Measurements from ENCODE around the gene MEGF11.

Gene MEGF11

GRCh38 chr15:65940618-65940909, 313.0 kb downstream of the MEGF11 start:
- no peaks in the 10 kb centered on the region for H3K9me3 ChIP-seq (ENCODE audit: insufficient read depth, low read depth, low read length)
- no peaks in the 10 kb centered on the region for H3K36me3 ChIP-seq (ENCODE audit: insufficient read depth, low read length)
- no peaks in the 10 kb centered on the region for H3K27me3 ChIP-seq (ENCODE audit: insufficient read depth, low read length, poor library complexity, severe bottlenecking)
- TF ChIP-seq CTCF (conservative IDR thresholded peaks at IDR 0.05; ENCODE audit: low read length), result no peak
- no peak for TF ChIP-seq EZH2phosphoT487 (IDR thresholded peaks at IDR 0.05; ENCODE audit: borderline replicate concordance)
- no peaks in the 10 kb centered on the region for H3K79me2 ChIP-seq (ENCODE audit: insufficient read depth, low read length)
- H3K4me3 ChIP-seq (ENCODE audit: low read length, poor library complexity, severe bottlenecking), result no peak overlapping the region
- no peak overlapping the region for H3K4me2 ChIP-seq (ENCODE audit: low read depth, low read length, poor library complexity, severe bottlenecking)
- H3F3A ChIP-seq (ENCODE audit: low read depth), result no peaks in the 10 kb centered on the region
- no peak overlapping the region for H2AFZ ChIP-seq (ENCODE audit: low read length)
- no peak overlapping the region for H3K9ac ChIP-seq (ENCODE audit: low read depth, low read length, poor library complexity, severe bottlenecking)
- no peaks in the 10 kb centered on the region for H3K9me2 ChIP-seq (replicated peaks; ENCODE audit: low read depth, low read length)
- peaks cover 8% of the 10 kb centered on the region for H3K4me1 ChIP-seq (ENCODE audit: insufficient read depth, low read length, poor library complexity, severe bottlenecking)
- no peaks in the 10 kb centered on the region for H4K20me1 ChIP-seq (ENCODE audit: insufficient read depth, low read length, poor library complexity, severe bottlenecking)

- H3K9me2 ChIP-seq (replicated peaks; ENCODE audit: low read depth, low read length), result no peaks in the 10 kb centered on the region
- H3K9ac ChIP-seq (ENCODE audit: low read depth, low read length, poor library complexity, severe bottlenecking), result no peak overlapping the region
- H3K9me3 ChIP-seq (ENCODE audit: insufficient read depth, low read depth, low read length), result no peaks in the 10 kb centered on the region
- no peaks in the 10 kb centered on the region for H3K79me2 ChIP-seq (ENCODE audit: insufficient read depth, low read length)
- no peaks in the 10 kb centered on the region for H3K36me3 ChIP-seq (ENCODE audit: insufficient read depth, low read length)
- no peak overlapping the region for H3K4me3 ChIP-seq (ENCODE audit: low read length, poor library complexity, severe bottlenecking)
- no peaks in the 10 kb centered on the region for H3F3A ChIP-seq (ENCODE audit: low read depth)
- peaks cover 8% of the 10 kb centered on the region for H3K4me1 ChIP-seq (ENCODE audit: insufficient read depth, low read length, poor library complexity, severe bottlenecking)
- H2AFZ ChIP-seq (ENCODE audit: low read length), result no peak overlapping the region
- no peak overlapping the region for H3K4me2 ChIP-seq (ENCODE audit: low read depth, low read length, poor library complexity, severe bottlenecking)
- no peaks in the 10 kb centered on the region for H4K20me1 ChIP-seq (ENCODE audit: insufficient read depth, low read length, poor library complexity, severe bottlenecking)
- TF ChIP-seq EZH2phosphoT487 (IDR thresholded peaks at IDR 0.05; ENCODE audit: borderline replicate concordance) (no peak), CTCF (conservative IDR thresholded peaks at IDR 0.05; ENCODE audit: low read length) (no peak)
- H3K27me3 ChIP-seq (ENCODE audit: insufficient read depth, low read length, poor library complexity, severe bottlenecking), result no peaks in the 10 kb centered on the region
Observed at GRCh38 chr15:65939901-65940617, 313.5 kb downstream of the MEGF11 start.

GRCh38 chr15:65938604-65939003, 314.9 kb downstream of the MEGF11 start:
- H3K4me1 ChIP-seq (ENCODE audit: insufficient read depth, low read length, poor library complexity, severe bottlenecking), result peaks cover 8% of the 10 kb centered on the region
- H3K9me2 ChIP-seq (replicated peaks; ENCODE audit: low read depth, low read length), result no peaks in the 10 kb centered on the region
- no peaks in the 10 kb centered on the region for H4K20me1 ChIP-seq (ENCODE audit: insufficient read depth, low read length, poor library complexity, severe bottlenecking)
- H3K4me3 ChIP-seq (ENCODE audit: low read length, poor library complexity, severe bottlenecking), result no peak overlapping the region
- H3K9ac ChIP-seq (ENCODE audit: low read depth, low read length, poor library complexity, severe bottlenecking), result no peak overlapping the region
- no peak for TF ChIP-seq CTCF (conservative IDR thresholded peaks at IDR 0.05; ENCODE audit: low read length)
- no peak for TF ChIP-seq EZH2phosphoT487 (IDR thresholded peaks at IDR 0.05; ENCODE audit: borderline replicate concordance)
- H3K27me3 ChIP-seq (ENCODE audit: insufficient read depth, low read length, poor library complexity, severe bottlenecking), result no peaks in the 10 kb centered on the region
- no peaks in the 10 kb centered on the region for H3K36me3 ChIP-seq (ENCODE audit: insufficient read depth, low read length)
- H3F3A ChIP-seq (ENCODE audit: low read depth), result no peaks in the 10 kb centered on the region
- H3K4me2 ChIP-seq (ENCODE audit: low read depth, low read length, poor library complexity, severe bottlenecking), result no peak overlapping the region
- H3K9me3 ChIP-seq (ENCODE audit: insufficient read depth, low read depth, low read length), result no peaks in the 10 kb centered on the region
- no peak overlapping the region for H2AFZ ChIP-seq (ENCODE audit: low read length)
- H3K79me2 ChIP-seq (ENCODE audit: insufficient read depth, low read length), result no peaks in the 10 kb centered on the region
